Fibroblast of the aortic adventitia (primary cell): ENCODE results near the gene CCDC38. TPM values are rescaled to one million over a fixed set of nuclear protein-coding genes. Genes with fewer than 3 reads are reported as not detected.

Source experiments
- DNase-seq: peaks from one replicate; pipeline ENCODE4 v3.0.0-alpha.2; 2010; ENCODE audit warnings: low read depth
- H3K4me3 ChIP-seq: 2 replicates; pipeline ENCODE4 v1.5.1; 2011; ENCODE audit warnings: low read depth, mild to moderate bottlenecking, control low read depth, low read length, moderate library complexity
- total RNA-seq: library from RNA; depleted of rRNA; stranded (reverse); fragments of >200 nt; gene quantifications from 2 replicates; pipeline ENCODE4 v1.2.3, GENCODE V29; 2012; ENCODE audit warnings: low replicate concordance
- TF ChIP-seq, protein P1 (sequence below): IDR thresholded peaks from 2 replicates; pipeline ENCODE4 v1.5.1; 2011; ENCODE audit warnings: mild to moderate bottlenecking, low read length, control low read depth, inconsistent platforms; ENCODE audit not compliant: insufficient read depth

The CCDC38 gene
- not detected in 2 replicates for total RNA-seq

DNA sequence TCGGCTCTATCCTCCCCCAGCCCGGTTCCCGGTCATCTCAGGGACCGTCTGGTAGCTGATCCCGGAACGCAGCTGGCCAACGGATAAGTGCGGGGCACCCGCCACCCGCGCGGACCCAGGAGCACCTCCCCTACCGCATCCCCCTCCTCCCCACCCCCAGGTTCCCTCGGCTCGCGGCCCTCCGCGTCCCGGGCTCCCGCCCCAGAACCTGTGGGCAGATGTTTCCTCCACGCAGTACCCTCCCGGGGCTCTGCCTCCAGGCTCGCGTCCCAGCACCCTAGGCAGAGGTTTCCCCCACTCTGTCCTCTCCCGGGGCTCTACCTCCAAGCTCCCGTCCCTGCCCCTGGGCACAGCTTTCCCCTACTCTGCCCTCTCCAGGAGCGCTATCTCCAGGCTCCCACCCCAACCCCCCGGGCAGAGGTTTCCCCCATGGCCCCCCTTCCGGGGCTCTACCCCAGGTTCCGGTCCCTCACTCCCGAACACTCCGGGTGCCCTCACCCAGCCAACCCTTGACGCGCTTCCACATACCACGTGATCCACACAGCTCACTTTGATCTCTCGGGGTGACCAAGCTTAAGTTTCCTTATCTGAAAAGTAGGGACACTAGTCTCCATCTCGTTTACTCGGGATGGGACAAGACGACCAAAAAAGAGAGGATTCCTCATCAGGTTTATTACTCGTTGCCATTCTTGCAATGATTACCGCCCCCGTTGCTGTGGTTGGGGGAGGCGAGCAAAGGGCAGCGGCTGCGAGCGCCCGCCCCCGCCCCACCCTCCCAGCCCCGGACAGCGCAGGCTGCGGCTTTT, at the start of gene CCDC38:
CCDC38 (minus strand) TSS at position 91 of the 806 bp plus-strand sequence. CDS start 6,105 bp downstream, outside the sequence.
- peak; percentile 60 for DNase-seq
- H3K4me3 ChIP-seq: peak within 1 kb of the TSS; percentile 76
- TF ChIP-seq, protein P1, sequence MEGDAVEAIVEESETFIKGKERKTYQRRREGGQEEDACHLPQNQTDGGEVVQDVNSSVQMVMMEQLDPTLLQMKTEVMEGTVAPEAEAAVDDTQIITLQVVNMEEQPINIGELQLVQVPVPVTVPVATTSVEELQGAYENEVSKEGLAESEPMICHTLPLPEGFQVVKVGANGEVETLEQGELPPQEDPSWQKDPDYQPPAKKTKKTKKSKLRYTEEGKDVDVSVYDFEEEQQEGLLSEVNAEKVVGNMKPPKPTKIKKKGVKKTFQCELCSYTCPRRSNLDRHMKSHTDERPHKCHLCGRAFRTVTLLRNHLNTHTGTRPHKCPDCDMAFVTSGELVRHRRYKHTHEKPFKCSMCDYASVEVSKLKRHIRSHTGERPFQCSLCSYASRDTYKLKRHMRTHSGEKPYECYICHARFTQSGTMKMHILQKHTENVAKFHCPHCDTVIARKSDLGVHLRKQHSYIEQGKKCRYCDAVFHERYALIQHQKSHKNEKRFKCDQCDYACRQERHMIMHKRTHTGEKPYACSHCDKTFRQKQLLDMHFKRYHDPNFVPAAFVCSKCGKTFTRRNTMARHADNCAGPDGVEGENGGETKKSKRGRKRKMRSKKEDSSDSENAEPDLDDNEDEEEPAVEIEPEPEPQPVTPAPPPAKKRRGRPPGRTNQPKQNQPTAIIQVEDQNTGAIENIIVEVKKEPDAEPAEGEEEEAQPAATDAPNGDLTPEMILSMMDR: no peak

DNA sequence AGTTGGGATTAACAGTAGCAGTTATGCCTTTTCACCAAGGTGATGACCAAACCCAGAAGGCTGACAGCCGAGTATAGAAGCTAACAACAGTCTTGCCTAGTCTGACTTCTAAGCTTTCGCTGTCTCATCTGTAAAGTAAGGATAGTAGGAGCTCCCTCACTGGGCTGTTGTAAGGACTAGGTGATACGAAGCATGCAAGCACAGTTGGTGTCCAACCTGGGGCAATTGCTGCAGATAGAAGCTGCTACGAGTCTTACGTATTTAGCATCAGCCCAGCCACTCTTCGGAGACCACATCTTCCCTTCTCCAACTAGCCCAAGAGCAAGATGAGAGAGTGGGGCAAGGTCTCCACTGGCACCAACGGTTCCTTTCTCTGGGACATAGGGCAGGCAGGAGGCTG, 47.7 kb upstream of the CCDC38 start:
- H3K4me3 ChIP-seq: no peak overlapping the region
- TF ChIP-seq, protein P1: no peak
- no peak for DNase-seq

DNA sequence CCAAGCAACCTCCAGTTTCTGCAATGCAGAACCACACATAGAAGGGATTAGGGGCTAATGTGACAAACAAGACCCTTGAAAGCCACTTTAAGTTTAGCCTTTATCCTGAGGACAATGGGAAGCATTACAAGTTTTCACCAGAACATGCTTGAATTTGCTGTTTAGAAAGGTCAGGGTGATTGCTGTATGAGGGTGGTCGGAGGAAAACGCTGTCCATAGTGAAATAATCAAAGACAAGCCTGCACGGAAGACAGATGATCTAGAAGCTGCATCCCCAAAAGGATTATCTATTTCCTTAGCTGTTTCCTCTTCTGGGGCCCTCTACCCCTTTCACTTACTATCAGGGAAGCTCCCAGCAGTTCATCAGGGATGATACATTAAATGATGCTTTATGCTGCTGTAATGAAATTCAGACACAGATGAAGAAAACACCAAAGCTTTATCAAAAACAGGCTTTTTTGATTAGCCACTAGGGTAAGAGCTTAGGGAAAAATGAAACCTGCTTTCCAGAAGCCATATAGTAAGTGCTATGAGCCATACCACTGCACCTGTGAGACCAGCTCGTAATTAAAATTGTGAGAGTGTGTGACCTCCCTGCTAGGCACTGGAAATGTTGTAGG, 47.2 kb upstream of the CCDC38 start:
- H3K4me3 ChIP-seq: no peak overlapping the region
- DNase-seq: no peak
- TF ChIP-seq, protein P1: no peak

DNA sequence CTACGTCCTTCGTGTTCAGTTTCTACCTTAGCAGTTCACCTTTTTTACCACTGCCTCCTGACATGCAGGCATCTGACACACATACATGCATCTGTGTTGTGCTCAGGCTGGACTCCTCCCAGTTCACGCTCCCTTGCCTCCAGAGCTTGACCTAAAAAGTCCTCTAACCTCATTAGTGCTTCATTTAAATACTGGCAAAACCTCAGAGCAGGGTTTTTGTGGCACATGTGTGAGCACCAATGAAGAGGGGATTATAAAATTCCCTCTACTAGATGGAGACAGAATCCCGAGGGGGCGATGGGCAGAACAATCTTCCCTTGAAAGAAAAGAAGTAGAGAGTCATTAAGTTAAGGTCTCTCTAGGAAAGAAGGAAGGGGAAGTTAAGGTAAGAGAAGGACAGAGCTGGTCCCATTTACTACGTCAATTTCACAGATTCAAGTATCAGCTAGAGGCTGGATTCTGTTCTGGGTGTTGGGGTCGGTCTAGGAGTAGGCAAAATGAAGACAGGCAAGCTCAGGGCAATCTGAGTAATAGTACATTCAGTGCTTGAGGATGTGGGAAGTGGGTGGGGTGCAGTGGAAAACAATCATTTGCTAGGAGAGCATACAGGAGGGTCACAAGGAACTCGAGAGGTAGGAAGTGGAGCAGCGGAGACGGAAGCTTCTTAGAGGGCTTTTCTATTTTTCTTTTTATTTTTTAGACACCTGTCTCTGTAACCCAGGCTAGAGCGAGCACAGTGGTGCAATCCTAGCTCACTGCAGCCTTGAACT, 46.3 kb upstream of the CCDC38 start:
- no peak for DNase-seq
- TF ChIP-seq, protein P1: no peak

DNA sequence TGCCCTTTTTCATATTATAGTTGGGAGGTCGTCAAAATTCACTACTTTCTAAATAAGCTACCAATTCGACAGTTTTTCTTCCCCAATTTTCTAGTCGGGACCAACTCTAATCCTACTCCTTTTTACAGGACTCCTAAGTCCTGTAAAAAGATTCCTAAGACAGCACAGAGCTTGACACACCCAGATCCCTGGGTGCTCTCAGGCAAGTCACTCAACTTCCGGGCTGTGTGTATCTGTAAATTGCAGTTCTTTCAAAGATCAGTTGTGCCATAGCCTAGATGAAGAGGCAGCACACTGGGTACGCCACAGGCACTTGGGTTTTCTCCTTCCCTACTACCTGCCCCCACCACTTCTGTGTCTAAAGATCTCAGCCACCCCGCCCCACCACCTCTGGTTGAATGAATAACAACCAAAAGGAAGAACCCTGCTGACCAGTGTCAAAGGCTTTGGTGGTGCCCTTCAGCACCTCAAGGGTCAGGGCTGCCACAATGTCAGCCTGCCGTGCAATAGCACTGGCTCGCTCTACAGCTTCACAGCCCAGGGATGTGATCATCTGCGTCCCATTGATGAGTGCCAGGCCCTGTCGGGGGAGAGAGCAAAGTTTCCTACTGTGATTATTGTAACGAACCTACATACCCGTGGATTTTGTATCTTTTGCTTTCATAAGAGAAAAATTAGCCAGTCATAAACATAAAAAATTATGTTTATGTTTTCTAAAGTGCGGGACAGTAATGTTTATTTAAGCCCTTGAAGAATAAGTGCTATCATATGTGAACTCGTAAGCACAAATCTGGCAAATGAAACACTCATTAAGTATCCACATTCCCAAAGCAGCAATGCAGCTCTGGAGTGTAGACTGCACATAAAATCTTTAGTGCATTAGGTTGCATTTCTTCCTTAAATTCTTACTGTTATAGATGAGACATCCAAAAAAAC, 44.5 kb upstream of the CCDC38 start:
- TF ChIP-seq, protein P1: no peak
- no peak for DNase-seq
- no peak overlapping the region for H3K4me3 ChIP-seq

More for the DNA sequence above, 46.3 kb upstream of the CCDC38 start:
- H3K4me3 ChIP-seq: no peak overlapping the region

DNA sequence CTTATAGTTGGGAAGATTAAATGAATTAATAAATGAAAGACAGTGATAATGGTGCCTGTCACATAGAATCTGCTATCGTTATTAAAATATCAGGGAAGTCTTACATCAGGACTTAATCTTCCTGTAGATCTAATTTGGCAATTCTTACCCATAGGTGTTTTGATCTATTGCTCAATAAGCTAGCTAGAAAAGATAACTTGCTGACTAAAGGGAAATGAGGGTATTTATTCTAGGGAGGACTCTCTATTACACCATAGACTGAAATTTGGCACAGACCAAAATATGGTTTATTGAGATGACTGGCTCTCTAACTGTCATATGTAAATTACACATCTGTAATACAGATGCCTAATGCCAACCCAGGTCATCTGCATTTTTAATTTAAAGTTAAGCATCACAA, 42.3 kb upstream of the CCDC38 start:
- DNase-seq: no peak

More for the DNA sequence above, 42.3 kb upstream of the CCDC38 start:
- no peak overlapping the region for H3K4me3 ChIP-seq
- TF ChIP-seq, protein P1: no peak
